Activated CD8-positive, alpha-beta memory T cell treated with anti-CD3 and anti-CD28 coated beads for 48 hours (primary cell): ENCODE data around the gene MRPS7.

Experiments used
- DNase-seq, 3 experiments: peaks; one replicate each; pipeline ENCODE4 v3.0.0-alpha.2; 2020; ENCODE audit warnings: low read depth in 2 of 3, low spot score in 2 of 3

Gene MRPS7

GRCh38 chr17:75307957-75308731 is 46.5 kb downstream of the MRPS7 start:
- DNase-seq, result no peak

DNA sequence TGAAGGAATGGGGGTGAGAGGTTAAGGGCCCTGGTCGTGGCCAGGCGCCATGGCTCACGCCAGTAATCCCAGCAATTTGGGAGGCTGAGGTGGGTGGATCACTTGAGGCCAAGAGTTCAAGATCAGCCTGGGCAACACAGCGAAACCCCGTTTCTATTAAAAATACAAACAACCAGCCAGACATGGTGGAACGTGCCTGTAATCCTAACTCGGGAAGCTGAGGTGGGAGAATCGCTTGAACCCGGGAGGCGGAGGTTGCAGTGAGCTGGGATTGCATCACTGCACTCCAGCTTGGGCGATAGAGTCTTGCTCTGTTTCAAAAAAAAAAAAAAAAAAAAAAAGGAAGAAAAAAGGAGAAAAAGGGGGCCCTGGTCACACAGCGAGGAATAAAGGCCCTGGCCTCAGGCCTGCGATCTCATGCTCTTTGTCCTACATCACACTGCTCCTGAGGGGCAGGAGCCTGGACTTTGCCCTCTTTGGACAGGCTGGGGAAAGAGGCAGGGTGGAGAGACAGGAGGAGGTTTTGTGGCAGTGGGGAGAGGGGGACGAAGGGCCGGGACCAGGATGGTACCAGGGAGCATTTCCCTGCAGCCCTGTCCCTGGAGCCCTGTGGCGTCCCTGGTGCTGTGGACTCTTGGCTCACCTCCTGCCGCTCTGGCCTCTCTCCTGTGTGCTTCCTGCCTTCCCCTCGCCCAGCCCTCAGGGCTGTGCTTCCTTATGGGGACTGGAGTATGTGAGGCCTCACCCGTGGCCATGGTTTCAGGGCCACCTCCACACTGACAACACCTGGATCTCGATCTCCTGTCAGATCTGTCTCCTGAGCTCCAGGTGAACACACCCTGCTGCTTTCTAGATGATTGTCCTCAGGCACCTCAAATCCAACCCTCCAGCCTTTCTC is 47.3 kb downstream of the MRPS7 start:
- DNase-seq, result no peak

DNA sequence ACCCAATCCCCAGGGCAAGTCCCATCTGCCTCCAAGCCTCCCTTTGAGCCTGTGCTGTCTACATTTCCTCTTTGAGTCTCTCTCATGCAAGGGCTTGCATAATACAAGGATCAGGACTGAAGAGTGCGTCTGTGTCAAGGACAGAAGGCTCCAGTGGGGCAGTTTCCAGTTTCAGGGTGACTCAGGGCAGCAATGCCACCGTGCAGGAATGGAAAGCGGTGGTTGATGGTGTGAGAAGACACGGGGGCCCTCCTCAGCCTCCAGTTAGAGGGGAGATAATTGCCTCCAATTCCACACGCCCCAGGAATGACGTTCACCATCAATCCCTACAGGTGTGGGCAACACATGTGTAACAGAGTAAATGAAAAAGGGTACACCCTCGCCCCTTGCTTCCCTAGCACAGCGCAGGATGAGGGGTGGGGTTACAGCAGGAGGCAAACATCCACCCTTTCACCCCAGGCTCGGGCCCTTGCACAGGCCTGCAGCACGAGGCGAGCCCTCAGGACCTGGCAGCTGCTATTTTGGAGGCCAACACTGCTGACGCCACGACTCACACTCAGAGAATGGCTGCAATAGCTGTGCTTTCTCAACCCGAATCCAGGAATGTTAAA is 52.4 kb downstream of the MRPS7 start:
- no peak for DNase-seq

- DNase-seq, result no peak
Observed at GRCh38 chr17:75315541-75316243, 54.0 kb downstream of the MRPS7 start.
